Fibroblast of skin of right quadriceps (primary cell): ENCODE measurements around the gene OR52H1.
"Not testable (repeated sequence)": the region's sequence is repeated elsewhere in the genome, so short reads cannot be mapped to it uniquely, and the experiment has no call there.

Experiments used
- DNase-seq: peaks from one replicate; pipeline ENCODE4 v3.0.0-alpha.2; 2013

The OR52H1 gene

GRCh38 chr11:5548440-5548839, at the start of gene OR52H1:
TSS of gene OR52H1 (minus strand) at chr11:5548540. CDS start at chr11:5545505, 3,035 bp downstream.
- DNase-seq = no peak

GRCh38 chr11:5597953-5598352, 49.6 kb upstream of the OR52H1 start:
- no peak for DNase-seq

- DNase-seq = peak; percentile 61
Observed at GRCh38 chr11:5596607-5597201, 48.4 kb upstream of the OR52H1 start, which contains the start of gene TRIM6. TSS of gene TRIM6 (plus strand) at chr11:5596637. CDS start at chr11:5596898, 261 bp downstream.

- DNase-seq = no peak
Observed at GRCh38 chr11:5593146-5593545, 44.8 kb upstream of the OR52H1 start.

GRCh38 chr11:5592615-5593014, 44.3 kb upstream of the OR52H1 start:
- DNase-seq = no peak

GRCh38 chr11:5591613-5592012, 43.3 kb upstream of the OR52H1 start:
- DNase-seq = no peak

- not testable (repeated sequence) for DNase-seq
Observed at GRCh38 chr11:5589906-5590305, 41.6 kb upstream of the OR52H1 start.

- DNase-seq = not testable (repeated sequence)
Observed at GRCh38 chr11:5584458-5584857, 36.1 kb upstream of the OR52H1 start.

GRCh38 chr11:5581014-5581413, 32.7 kb upstream of the OR52H1 start:
- no peak for DNase-seq

GRCh38 chr11:5580577-5580976, 32.2 kb upstream of the OR52H1 start, which contains the start of gene OR52B6:
TSS of gene OR52B6 (plus strand) at chr11:5580877. CDS start at chr11:5580877, 0 bp downstream.
- no peak for DNase-seq

GRCh38 chr11:5577101-5577500, 28.8 kb upstream of the OR52H1 start:
- no peak for DNase-seq

GRCh38 chr11:5575152-5575551, 26.8 kb upstream of the OR52H1 start:
- no peak for DNase-seq

GRCh38 chr11:5574654-5575053, 26.3 kb upstream of the OR52H1 start:
- no peak for DNase-seq

GRCh38 chr11:5564259-5565019, 16.1 kb upstream of the OR52H1 start:
- peak; percentile 22 for DNase-seq

GRCh38 chr11:5557751-5558150, 9.4 kb upstream of the OR52H1 start:
- no peak for DNase-seq

- DNase-seq = no peak
Observed at GRCh38 chr11:5556596-5557188, 8.4 kb upstream of the OR52H1 start.

- no peak for DNase-seq
Observed at GRCh38 chr11:5553343-5553742, 5.0 kb upstream of the OR52H1 start.

GRCh38 chr11:5550440-5551095, 2.2 kb upstream of the OR52H1 start:
- DNase-seq = peak; percentile 94

- no peak for DNase-seq
Observed at GRCh38 chr11:5547982-5548381, 358 bp downstream of the OR52H1 start.

GRCh38 chr11:5546457-5546856, 1.9 kb downstream of the OR52H1 start:
- DNase-seq = peak; percentile 36

- DNase-seq = no peak
Observed at GRCh38 chr11:5541427-5541826, 6.9 kb downstream of the OR52H1 start.

- DNase-seq = no peak
Observed at GRCh38 chr11:5536482-5536881, 11.9 kb downstream of the OR52H1 start.

- no peak for DNase-seq
Observed at GRCh38 chr11:5534046-5534445, 14.3 kb downstream of the OR52H1 start.
